HG03460 (cell line): ENCODE results near the gene MLLT10.
"Not testable (repeated sequence)": the region's sequence is repeated elsewhere in the genome, so short reads cannot be mapped to it uniquely, and the experiment has no call there.

Source experiments
- ATAC-seq: cut with Tn5 transposase; IDR thresholded peaks from one replicate; pipeline ENCODE4 v1.9.1; 2021; ENCODE audit not compliant: unreplicated experiment

Gene MLLT10

GRCh38 chr10:21628645-21629044 lies 94.6 kb downstream of the MLLT10 start:
- ATAC-seq = not testable (repeated sequence)

- ATAC-seq = no peak
These were observed 100.8 kb downstream of the MLLT10 start for GRCh38 chr10:21634599-21635365.

DNA sequence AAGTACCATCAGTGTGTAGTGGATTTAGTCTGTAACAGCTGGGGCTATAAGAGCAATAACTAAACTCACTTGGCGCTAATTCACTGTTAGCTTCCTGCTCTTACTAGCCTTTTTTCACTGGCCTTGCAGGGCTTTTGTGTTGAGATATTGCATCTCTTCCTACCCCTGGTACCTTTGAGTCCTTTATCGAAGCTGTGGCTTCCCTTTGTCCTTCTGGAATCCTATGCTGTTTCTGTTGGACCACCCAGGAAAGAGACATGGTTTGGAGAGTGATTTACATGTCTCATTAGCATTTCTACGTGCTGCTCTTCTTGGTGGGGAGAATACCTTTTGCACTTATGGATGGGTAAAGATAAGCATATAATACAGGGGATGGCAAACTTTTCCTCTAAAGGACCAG lies 103.8 kb downstream of the MLLT10 start:
- no peak for ATAC-seq

- no peak for ATAC-seq
These were observed 104.6 kb downstream of the MLLT10 start for GRCh38 chr10:21638681-21639080.

DNA sequence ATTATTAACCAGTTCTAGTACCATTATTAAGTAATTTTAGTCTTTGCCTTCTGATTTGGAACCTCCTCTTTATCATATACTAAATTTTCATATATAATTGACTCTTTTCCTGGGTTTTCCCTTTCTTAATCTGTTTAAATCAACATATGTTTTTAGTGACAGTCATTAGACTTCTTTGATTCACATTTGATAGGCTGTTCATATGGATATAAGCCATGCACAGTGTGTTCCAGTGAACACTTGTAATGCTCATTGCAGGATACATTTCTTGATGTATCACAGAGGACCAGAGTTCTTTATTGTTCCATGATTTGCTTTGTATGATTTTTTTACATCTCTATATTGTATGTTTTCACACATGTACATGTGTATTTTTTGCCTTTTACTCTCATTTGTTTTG lies 114.0 kb downstream of the MLLT10 start:
- ATAC-seq = no peak

DNA sequence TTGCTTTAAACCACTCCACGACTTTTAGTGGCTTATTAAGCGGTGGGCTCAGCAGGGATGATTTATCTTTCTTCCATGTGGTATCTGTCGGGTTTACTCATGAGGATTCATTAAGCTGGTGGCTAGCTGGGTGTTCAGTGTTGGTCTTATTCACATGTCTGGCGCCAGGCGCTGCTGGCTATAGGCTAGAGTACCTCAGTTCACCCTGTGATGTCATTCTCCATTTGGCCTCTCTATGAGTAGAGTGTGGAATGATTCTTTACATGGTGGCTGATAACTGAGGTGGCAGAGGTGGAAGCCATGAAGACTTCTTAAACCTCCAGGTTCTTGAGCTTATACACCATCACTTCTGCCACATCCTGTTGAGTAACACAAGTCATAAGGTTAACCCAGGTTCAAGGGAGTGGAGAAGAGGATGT lies 115.4 kb downstream of the MLLT10 start:
- no peak for ATAC-seq

DNA sequence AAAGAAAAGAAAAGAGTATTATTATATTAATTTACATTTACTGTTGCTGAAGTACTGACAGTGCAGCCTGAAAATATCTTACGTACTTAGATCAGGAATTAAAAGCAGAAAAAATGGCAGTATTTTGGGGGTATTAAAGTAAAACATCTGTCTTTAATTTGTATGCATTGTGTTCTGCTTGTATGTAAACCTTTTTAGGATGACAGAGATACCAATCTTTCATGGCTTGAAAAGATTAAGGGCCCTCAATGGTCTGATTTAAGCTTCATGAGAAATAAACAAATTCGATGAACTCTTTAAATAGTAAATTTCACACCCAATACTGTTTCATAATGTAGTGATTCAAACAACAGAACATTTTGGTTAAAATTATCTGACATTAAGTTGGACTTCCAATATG lies 116.3 kb downstream of the MLLT10 start:
- no peak for ATAC-seq

DNA sequence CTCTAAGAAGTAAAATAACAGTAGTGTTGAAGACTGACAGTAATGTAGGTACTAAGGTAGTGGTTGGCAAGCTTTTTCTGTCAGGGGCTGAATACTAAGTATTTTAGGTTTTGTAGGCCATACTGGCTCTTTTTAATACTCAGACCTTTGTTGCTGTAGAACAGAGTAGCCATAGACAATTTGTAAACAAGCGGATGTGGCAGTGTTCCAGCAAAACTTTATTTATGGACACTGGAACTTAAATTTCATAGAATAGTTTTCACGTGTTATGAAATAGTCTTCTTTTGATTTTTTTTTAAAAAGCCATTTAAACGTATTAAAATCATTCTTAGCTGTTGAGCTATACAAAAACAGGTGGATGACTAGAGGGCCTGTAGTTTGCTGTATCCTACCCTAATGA lies 121.2 kb downstream of the MLLT10 start:
- ATAC-seq = no peak

- no peak for ATAC-seq
These were observed 121.7 kb downstream of the MLLT10 start for GRCh38 chr10:21655687-21656086.

- no peak for ATAC-seq
These were observed 127.1 kb downstream of the MLLT10 start for GRCh38 chr10:21661087-21661486.

- ATAC-seq = no peak
These were observed 127.9 kb downstream of the MLLT10 start for GRCh38 chr10:21661935-21662334.

- no peak for ATAC-seq
These were observed 128.6 kb downstream of the MLLT10 start for GRCh38 chr10:21662635-21663034.

- ATAC-seq = no peak
These were observed 134.8 kb downstream of the MLLT10 start for GRCh38 chr10:21668831-21669230.

- ATAC-seq = no peak
These were observed 136.4 kb downstream of the MLLT10 start for GRCh38 chr10:21670391-21670790.

DNA sequence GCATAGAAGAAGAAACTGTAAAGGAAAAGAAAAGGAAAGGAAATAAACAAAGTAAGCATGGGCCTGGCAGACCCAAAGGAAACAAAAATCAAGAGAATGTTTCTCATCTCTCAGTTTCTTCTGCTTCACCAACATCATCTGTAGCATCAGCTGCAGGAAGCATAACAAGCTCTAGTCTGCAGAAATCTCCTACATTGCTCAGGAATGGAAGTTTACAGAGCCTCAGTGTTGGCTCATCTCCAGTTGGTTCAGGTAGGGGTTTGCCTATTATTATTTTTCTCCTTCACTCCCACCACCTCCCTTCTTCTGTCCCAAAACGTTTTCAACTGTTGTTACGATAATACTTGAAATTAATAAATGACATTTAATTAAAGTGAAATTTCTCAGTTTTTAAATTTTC lies 139.6 kb downstream of the MLLT10 start:
- no peak for ATAC-seq

- ATAC-seq = no peak
These were observed 141.2 kb downstream of the MLLT10 start for GRCh38 chr10:21675157-21675796.

DNA sequence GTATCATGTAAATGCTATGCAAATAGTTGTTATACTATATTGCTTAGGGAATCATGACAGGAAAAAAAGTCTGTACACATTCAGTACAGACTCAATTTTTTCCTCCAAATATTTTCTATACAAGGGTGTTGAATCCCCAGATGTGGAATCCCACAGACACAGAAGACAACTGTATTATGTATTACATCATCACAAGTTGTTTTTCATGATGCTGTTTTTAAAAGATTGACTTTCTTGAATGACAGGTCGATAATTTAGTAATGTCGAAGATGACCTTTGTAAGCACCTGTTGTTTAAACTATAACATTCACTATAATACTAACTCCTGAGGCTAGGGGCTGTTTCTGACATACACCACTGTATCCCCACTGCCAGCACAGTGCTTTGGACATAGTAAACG lies 143.5 kb downstream of the MLLT10 start:
- no peak for ATAC-seq

DNA sequence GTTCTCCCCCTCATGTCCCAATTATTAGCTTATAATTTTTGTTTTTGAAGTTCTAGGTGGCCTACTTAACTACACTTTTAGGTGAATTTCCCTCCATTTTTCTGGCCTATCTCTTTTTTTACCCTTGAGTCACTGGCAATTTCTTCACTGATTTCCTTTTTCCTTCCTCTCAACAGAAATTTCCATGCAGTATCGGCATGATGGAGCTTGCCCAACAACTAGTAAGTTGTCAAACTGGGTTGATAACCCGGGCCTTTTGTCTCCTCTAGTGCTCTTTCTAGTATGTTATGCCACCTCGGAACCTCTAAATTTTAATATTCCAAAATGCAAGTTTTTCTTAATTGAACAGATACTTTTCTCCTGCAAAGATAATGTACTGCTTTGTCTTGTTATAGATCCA lies 147.1 kb downstream of the MLLT10 start:
- no peak for ATAC-seq

- ATAC-seq = no peak
These were observed 153.4 kb downstream of the MLLT10 start for GRCh38 chr10:21687266-21688008.

GRCh38 chr10:21688009-21688332 lies 153.9 kb downstream of the MLLT10 start:
- ATAC-seq = no peak

- ATAC-seq = no peak
These were observed 154.8 kb downstream of the MLLT10 start for GRCh38 chr10:21688870-21689269.

DNA sequence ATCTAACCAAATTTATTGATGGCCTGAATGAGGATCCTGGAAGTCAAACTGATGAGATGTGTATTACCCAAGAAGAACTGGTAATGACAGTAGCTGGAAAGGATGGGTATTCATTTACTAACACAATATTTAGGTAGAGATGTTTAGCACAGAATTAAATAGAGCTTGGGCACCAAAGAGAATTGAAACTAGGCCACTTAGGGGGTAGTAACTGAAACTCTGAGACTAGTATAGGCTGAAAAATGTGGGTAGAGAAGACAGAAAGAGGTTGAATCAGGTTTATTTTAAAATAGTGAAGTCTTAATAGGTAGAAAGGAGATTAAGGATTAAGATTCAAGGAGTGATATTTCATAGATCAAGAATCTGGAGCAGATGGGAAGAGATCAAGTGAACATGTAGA lies 155.8 kb downstream of the MLLT10 start:
- ATAC-seq = peak; percentile 73
